ENCODE measurements around the gene CNGB1.
"Not testable (repeated sequence)": the region's sequence is repeated elsewhere in the genome, so short reads cannot be mapped to it uniquely, and the experiment has no call there.

Gene CNGB1

DNA sequence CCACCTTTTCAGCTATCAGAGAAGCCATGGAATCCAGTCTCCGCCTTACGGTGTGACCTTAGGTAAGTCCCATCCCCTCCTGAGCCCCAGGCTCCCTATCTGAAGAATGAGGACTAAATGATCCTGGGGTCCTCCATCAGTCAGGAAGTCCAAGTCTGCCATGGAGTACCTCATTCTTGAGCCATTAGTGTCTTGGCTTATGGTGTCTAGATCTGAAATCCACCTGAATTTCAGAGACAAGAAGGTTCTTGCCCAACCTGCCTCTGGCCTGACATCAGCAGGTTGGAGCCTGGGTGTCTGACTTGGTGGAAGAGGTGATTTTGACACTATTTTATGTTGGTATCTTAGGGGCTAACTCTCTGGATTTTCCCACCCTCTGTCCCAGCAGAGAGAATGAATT, 47.1 kb downstream of the CNGB1 start:
- no peaks in the 10 kb centered on the region for H3K4me1 Mint-ChIP-seq
- no peaks in the 10 kb centered on the region for H3K36me3 Mint-ChIP-seq (ENCODE audit: low read depth)
- no peak overlapping the region for H3K4me3 Mint-ChIP-seq
- no peaks in the 10 kb centered on the region for H3K9me3 Mint-ChIP-seq
- no peak overlapping the region for H3K27ac Mint-ChIP-seq
- H3K27me3 Mint-ChIP-seq (ENCODE audit: low read depth): peaks cover 14% of the 10 kb centered on the region
- TF ChIP-seq, protein P1, sequence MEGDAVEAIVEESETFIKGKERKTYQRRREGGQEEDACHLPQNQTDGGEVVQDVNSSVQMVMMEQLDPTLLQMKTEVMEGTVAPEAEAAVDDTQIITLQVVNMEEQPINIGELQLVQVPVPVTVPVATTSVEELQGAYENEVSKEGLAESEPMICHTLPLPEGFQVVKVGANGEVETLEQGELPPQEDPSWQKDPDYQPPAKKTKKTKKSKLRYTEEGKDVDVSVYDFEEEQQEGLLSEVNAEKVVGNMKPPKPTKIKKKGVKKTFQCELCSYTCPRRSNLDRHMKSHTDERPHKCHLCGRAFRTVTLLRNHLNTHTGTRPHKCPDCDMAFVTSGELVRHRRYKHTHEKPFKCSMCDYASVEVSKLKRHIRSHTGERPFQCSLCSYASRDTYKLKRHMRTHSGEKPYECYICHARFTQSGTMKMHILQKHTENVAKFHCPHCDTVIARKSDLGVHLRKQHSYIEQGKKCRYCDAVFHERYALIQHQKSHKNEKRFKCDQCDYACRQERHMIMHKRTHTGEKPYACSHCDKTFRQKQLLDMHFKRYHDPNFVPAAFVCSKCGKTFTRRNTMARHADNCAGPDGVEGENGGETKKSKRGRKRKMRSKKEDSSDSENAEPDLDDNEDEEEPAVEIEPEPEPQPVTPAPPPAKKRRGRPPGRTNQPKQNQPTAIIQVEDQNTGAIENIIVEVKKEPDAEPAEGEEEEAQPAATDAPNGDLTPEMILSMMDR (IDR thresholded peaks at IDR 0.05; ENCODE audit: unreplicated experiment in 3 of 3): no peak

DNA sequence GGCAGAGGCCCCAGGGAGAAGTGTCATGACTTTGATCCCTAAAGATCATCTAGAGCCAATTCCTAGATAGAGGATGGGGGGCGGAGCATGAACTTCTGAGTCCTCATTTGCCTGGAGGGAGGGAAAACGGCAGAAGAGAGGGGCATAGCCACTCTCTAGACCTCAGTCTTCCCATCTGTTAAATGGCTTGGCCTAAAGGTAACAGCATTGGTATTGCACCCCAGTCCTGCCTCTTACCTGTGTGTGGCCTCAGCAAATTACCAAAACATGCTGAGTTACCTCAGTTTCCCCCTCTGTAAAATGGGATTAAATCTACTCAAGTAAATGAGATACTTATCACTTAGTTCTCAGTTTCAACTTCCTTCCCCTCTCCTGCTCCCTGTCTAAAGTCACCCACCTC, 47.5 kb downstream of the CNGB1 start:
- no peaks in the 10 kb centered on the region for H3K4me1 Mint-ChIP-seq
- H3K27me3 Mint-ChIP-seq (ENCODE audit: low read depth): peaks cover 16% of the 10 kb centered on the region
- H3K27ac Mint-ChIP-seq: no peak overlapping the region

DNA sequence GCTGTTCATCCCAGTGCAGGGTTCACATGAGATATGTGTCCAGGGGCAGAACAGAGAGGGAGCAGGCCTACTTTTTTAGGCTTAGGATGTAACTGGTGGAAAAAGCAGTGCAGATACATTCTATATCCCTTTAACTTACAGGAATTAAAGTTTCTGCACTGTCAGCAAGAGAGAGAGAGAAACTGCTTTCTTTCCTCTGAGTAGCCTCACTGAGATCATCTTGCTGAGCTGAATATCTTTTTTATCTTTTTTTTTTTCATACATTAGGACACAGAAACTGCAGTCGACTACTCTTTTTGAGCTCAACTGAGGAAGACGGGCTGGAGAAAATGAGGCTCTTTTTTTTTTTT, 50.1 kb downstream of the CNGB1 start:
- Mint-ChIP-seq H3K27me3 (ENCODE audit: low read depth) (peaks cover 23% of the 10 kb centered on the region), H3K4me3 (no peak overlapping the region), H3K9me3 (no peaks in the 10 kb centered on the region), H3K4me1 (no peaks in the 10 kb centered on the region), H3K27ac (peak overlapping the region in 2 of 3 experiments; percentile 42 to 64), H3K36me3 (ENCODE audit: low read depth) (no peaks in the 10 kb centered on the region)
- TF ChIP-seq, protein P1 (IDR thresholded peaks at IDR 0.05; ENCODE audit: unreplicated experiment in 3 of 3): no peak

More for the DNA sequence above, 47.5 kb downstream of the CNGB1 start:
- no peak overlapping the region for H3K4me3 Mint-ChIP-seq
- TF ChIP-seq, protein P1 (IDR thresholded peaks at IDR 0.05; ENCODE audit: unreplicated experiment in 3 of 3): no peak
- no peaks in the 10 kb centered on the region for H3K36me3 Mint-ChIP-seq (ENCODE audit: low read depth)
- no peaks in the 10 kb centered on the region for H3K9me3 Mint-ChIP-seq

DNA sequence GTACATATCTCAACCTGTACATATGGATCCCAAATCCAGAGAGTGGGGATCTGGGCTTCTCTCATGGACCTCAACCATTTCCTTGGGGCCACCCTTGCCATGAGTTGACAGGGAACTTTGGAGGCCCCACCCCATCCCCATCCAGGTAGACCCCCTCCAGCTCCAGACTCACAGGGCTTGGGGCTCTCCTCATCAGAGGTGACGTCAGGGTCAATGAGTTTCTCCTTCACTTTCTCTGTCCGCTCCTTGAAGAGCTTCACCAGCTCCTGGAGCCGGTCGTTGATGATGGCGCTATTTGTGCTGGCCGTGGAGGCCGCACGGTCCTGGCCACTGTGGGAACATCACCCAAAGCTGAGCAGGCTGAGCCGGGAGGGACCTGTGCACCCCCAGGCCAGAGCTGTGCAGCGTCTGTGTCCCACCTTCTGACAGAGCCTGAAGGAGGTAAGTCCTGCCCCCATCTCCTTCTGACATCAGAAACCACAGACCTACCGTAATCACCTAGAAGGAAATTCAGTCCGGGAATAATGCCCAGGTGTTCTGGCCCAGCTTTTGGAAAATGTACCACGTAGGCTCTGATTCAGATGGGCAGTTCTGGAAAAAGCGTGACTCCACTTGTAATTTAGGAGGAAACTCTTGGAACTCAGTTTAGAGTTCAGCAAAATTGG, 50.6 kb downstream of the CNGB1 start:
- H3K36me3 Mint-ChIP-seq (ENCODE audit: low read depth): no peaks in the 10 kb centered on the region
- H3K27me3 Mint-ChIP-seq (ENCODE audit: low read depth): peaks cover 23% of the 10 kb centered on the region
- no peaks in the 10 kb centered on the region for H3K9me3 Mint-ChIP-seq
- TF ChIP-seq, protein P1 (IDR thresholded peaks at IDR 0.05; ENCODE audit: unreplicated experiment in 3 of 3): no peak
- H3K4me1 Mint-ChIP-seq: no peaks in the 10 kb centered on the region
- no peak overlapping the region for H3K4me3 Mint-ChIP-seq
- H3K27ac Mint-ChIP-seq: peak overlapping the region in 1 of 3 experiments; percentile 64

DNA sequence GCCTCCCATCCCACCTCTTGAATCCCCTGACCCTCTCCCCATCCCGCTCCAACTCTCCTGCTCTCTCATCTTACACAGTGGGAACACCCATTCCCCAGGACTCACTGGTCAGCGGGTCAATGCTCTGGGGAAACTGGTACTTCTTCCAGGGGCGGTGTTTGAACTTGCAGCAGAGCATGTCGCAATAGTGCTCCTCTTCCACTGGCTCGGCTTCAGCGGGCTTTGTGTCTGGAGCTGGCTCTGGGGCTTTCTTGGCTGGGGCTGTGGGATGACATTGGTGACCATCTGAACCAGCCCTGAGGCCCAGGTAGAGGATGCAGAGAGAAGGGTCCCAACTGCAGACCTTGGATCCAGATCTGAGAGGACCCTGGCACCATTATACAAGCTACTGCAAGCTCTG, 51.9 kb downstream of the CNGB1 start:
- no peaks in the 10 kb centered on the region for H3K9me3 Mint-ChIP-seq
- H3K27me3 Mint-ChIP-seq (ENCODE audit: low read depth): peaks cover 24% of the 10 kb centered on the region
- no peaks in the 10 kb centered on the region for H3K36me3 Mint-ChIP-seq (ENCODE audit: low read depth)
- no peaks in the 10 kb centered on the region for H3K4me1 Mint-ChIP-seq
- no peak overlapping the region for H3K27ac Mint-ChIP-seq
- TF ChIP-seq, protein P1 (IDR thresholded peaks at IDR 0.05; ENCODE audit: unreplicated experiment in 3 of 3): no peak
- H3K4me3 Mint-ChIP-seq: no peak overlapping the region

DNA sequence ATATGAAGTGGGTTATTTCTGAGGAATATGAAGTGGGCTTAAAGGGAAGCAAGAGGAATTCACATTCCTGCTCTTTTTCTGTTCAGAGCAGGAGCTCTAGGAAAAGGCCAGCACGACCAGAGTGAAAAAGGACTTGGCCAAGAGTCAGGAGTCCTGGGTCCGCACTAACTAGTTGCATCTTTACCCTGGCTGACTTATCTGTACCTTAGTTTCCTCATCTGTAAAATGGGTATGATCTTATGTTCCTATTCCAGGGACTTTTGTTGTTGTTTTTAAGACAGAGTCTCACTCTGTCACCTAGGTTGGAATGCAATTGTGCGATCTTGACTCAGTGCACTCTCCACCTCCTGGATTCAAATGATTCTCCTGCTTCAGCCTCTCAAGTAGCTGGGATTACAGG, 52.5 kb downstream of the CNGB1 start:
- TF ChIP-seq, protein P1 (IDR thresholded peaks at IDR 0.05; ENCODE audit: unreplicated experiment in 3 of 3): no peak
- no peaks in the 10 kb centered on the region for H3K36me3 Mint-ChIP-seq (ENCODE audit: low read depth)
- H3K9me3 Mint-ChIP-seq: no peaks in the 10 kb centered on the region
- peaks cover 21% of the 10 kb centered on the region for H3K27me3 Mint-ChIP-seq (ENCODE audit: low read depth)
- H3K4me3 Mint-ChIP-seq: no peak overlapping the region
- H3K4me1 Mint-ChIP-seq: no peaks in the 10 kb centered on the region
- no peak overlapping the region for H3K27ac Mint-ChIP-seq

DNA sequence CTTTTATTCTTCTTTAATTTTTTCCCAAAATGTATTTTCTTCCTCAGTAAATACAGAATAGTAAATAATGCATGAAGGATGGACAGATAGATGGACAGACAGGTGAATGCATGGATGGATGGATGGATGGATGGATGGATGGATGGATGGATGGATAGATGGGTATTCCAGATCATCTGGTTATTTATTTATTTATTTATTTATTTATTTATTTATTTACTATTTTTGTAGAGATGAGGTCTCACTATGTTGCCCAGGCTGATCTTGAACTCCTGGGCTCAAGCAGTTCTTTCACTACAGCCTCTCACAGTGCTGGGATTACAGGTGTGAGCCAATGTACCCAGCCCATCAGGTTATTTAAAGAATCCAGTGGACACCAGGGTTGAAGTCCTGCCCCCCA, 53.0 kb downstream of the CNGB1 start:
- H3K27me3 Mint-ChIP-seq (ENCODE audit: low read depth): peaks cover 21% of the 10 kb centered on the region

DNA sequence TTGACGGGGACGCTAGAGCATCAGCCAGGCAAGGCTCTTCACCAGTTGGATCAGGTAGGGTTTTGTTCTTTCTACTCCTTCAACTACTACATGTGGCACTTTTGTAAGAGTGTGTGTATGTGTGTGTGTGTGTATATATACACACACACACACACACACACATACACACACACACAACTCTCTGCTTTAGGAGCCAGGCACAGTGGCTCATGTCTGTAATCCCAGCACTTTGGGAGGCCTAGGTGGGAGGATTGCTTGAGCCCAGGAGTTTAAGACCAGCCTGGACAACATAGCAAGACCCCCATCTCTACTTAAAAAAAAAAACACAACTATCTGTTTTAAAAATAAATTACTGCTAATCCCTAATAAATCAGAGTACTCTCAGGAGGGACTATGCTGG, 53.4 kb downstream of the CNGB1 start:
- not testable (repeated sequence) for H3K9me3 Mint-ChIP-seq; H3K4me3 Mint-ChIP-seq; H3K4me1 Mint-ChIP-seq; H3K36me3 Mint-ChIP-seq (ENCODE audit: low read depth); H3K27ac Mint-ChIP-seq
- H3K27me3 Mint-ChIP-seq (ENCODE audit: low read depth): peaks cover 21% of the 10 kb centered on the region

More for the DNA sequence above, 53.0 kb downstream of the CNGB1 start:
- H3K27ac Mint-ChIP-seq; H3K4me3 Mint-ChIP-seq; H3K36me3 Mint-ChIP-seq (ENCODE audit: low read depth); H3K9me3 Mint-ChIP-seq; H3K4me1 Mint-ChIP-seq: not testable (repeated sequence)

Data from nephron (organoid).